K562 (cell line): ENCODE results near the gene ZDHHC14. TPM values are rescaled to one million over a fixed set of nuclear protein-coding genes. Genes with fewer than 3 reads are reported as not detected.
A peak's percentile ranks its signal among the peaks of the same experiment; 100 is the strongest.

ENCODE experiments used
- ATAC-seq: fragments of 200-7000 bp; cut with Tn5 transposase; 3 replicates; pipeline ENCODE4 v1.9.1; 2020; ENCODE audit warnings: moderate library complexity
- BruUV-seq: library from RNA; stranded (reverse); fragments of 400-500 nt; replicated peaks from 2 replicates; lab custom pipeline; 2021; lab: Mats Ljungman, UMichigan
- CTCF ChIA-PET: fragments of 300-600 bp; formaldehyde crosslinking; extraction: SDS; loops from one replicate; lab custom pipeline; 2021; ENCODE audit warnings: low intra/inter-chr PET ratio; lab: Yijun Ruan, JAX
- POLR2A ChIA-PET: fragments of 300-600, 350-650 bp; sonication (Branson Sonifier 250); formaldehyde crosslinking; extraction: SDS; loops from one replicate; lab custom pipeline; 2021; ENCODE audit warnings: antibody characterized with exemption, inconsistent platforms; lab: Yijun Ruan, JAX
- DNase-seq, 4 experiments: peaks; one replicate each; pipeline versions ENCODE4 v3.0.0 to v3.0.0-alpha.2; 2011 to 2018; ENCODE audit warnings: low spot score in 3 of 4, mixed read lengths in 3 of 4; ENCODE audit errors: extremely low read depth in 1 of 4
- FAIRE-seq: peaks from 2 replicates; lab custom pipeline; 2011; peaks lifted over from hg19 to GRCh38; lab: Jason Lieb, UNC
- H2AFZ ChIP-seq: 2 replicates; pipeline ENCODE4 v1.6.0; 2011; ENCODE audit warnings: low read depth, low read length, control low read depth, inconsistent platforms
- H3K27ac ChIP-seq: fragments of 200-600 bp; 3 replicates; pipeline ENCODE4 v1.8.0; 2011; ENCODE audit warnings: low read depth, mild to moderate bottlenecking, control low read depth, inconsistent platforms, low read length, moderate library complexity, mixed read lengths; ENCODE audit errors: extremely low read depth
- H3K27me3 ChIP-seq, 2 experiments: fragments of 300-600 bp in 1 of 2; 2 replicates in 1 of 2; 3 replicates in 1 of 2; pipeline versions ENCODE4 v1.6.0 to v1.8.0; 2011; ENCODE audit warnings: inconsistent platforms in 2 of 2, low read length in 2 of 2, mild to moderate bottlenecking in 1 of 2, mixed read lengths in 1 of 2, moderate library complexity in 1 of 2; ENCODE audit not compliant: control insufficient read depth in 2 of 2, insufficient read depth in 2 of 2
- H3K36me3 ChIP-seq: fragments of 300-600 bp; 3 replicates; pipeline ENCODE4 v1.8.0; 2011; ENCODE audit warnings: mild to moderate bottlenecking, low read length, inconsistent platforms; ENCODE audit not compliant: control insufficient read depth, insufficient read depth
- H3K4me1 ChIP-seq, 2 experiments: fragments of 200-600 bp in 1 of 2; replicated peaks in 1 of 2; 2 replicates in 1 of 2; 3 replicates in 1 of 2; pipeline versions ENCODE4 v1.5.1 to v1.8.0; 2011; ENCODE audit warnings: inconsistent platforms in 2 of 2, low read length in 2 of 2, mild to moderate bottlenecking in 1 of 2, mixed read lengths in 1 of 2, moderate library complexity in 1 of 2; ENCODE audit not compliant: control insufficient read depth in 2 of 2, insufficient read depth in 2 of 2
- H3K4me2 ChIP-seq: 2 replicates; pipeline ENCODE4 v1.6.1; 2011; ENCODE audit warnings: low read length, control low read depth, inconsistent platforms, mixed read lengths; ENCODE audit not compliant: insufficient read depth
- H3K4me3 ChIP-seq: fragments of 200-600 bp; sonication (generic), shearing (Covaris generic); 2 replicates; pipeline ENCODE4 v1.5.1; 2016; ENCODE audit warnings: control low read depth, inconsistent platforms
- H3K79me2 ChIP-seq: fragments of 200-600 bp; 3 replicates; pipeline ENCODE4 v1.8.0; 2011; ENCODE audit warnings: low read length, inconsistent platforms; ENCODE audit not compliant: control insufficient read depth, insufficient read depth
- H3K9ac ChIP-seq, 2 experiments: 2 replicates each; pipeline versions ENCODE4 v1.6.0 to v1.6.1; 2011; ENCODE audit warnings: low read depth in 2 of 2, low read length in 2 of 2, control low read depth in 1 of 2, inconsistent platforms in 1 of 2, mild to moderate bottlenecking in 1 of 2, mixed read lengths in 1 of 2; ENCODE audit not compliant: insufficient read depth in 1 of 2
- H3K9me1 ChIP-seq: one replicate; pipeline ENCODE4 v1.6.0; 2011; ENCODE audit warnings: inconsistent platforms, mild to moderate bottlenecking, low read length, moderate library complexity; ENCODE audit not compliant: control insufficient read depth, insufficient read depth
- H3K9me3 ChIP-seq: replicated peaks from 2 replicates; pipeline ENCODE4 v1.5.1; 2011; ENCODE audit warnings: low read depth, low read length, inconsistent platforms; ENCODE audit not compliant: control insufficient read depth, insufficient read depth
- H4K20me1 ChIP-seq: replicated peaks from 2 replicates; pipeline ENCODE4 v1.6.1; 2011; ENCODE audit warnings: low read length, inconsistent platforms, mixed read lengths; ENCODE audit not compliant: control insufficient read depth, insufficient read depth
- HMBOX1 ChIP-seq: sonication (generic); IDR thresholded peaks from 2 replicates; pipeline ENCODE4 v1.6.1; 2016
- MECOM ChIP-seq: fragments of 250-450 bp; sonication (Bioruptor Pico); IDR thresholded peaks from 2 replicates; pipeline ENCODE4 v1.8.0; 2022; ENCODE audit warnings: inconsistent platforms
- PCBP2 ChIP-seq: fragments of 200-400 bp; formaldehyde crosslinking; IDR thresholded peaks from 2 replicates; pipeline ENCODE4 v1.6.1; 2018; ENCODE audit warnings: low read length, low read depth, mild to moderate bottlenecking, moderate library complexity; ENCODE audit not compliant: poor library complexity, severe bottlenecking
- PHB2 ChIP-seq: fragments of 450-650 bp; IDR thresholded peaks from 2 replicates; pipeline ENCODE4 v1.6.1; 2017; ENCODE audit warnings: low read depth
- SFPQ ChIP-seq: fragments of 200-400 bp; formaldehyde crosslinking; IDR thresholded peaks from 2 replicates; pipeline ENCODE4 v1.6.1; 2017; ENCODE audit warnings: mild to moderate bottlenecking, low read depth, low read length, moderate library complexity
- THRA ChIP-seq: fragments of 450-650 bp; IDR thresholded peaks from 2 replicates; pipeline ENCODE4 v1.6.1; 2017; ENCODE audit warnings: mild to moderate bottlenecking, moderate library complexity
- ZNF518B ChIP-seq: fragments of 250-450 bp; sonication (Bioruptor Pico); IDR thresholded peaks from 2 replicates; pipeline ENCODE4 v1.5.0; 2021; ENCODE audit warnings: mild to moderate bottlenecking, moderate library complexity
- WGBS: fragments of 100-300 bp; shearing (Covaris generic); methylation state at CpG from one replicate; pipeline ENCODE4 v1.1.6; 2016; ENCODE audit warnings: low coverage, mixed read lengths; ENCODE audit not compliant: insufficient coverage; ENCODE audit errors: missing lambda C conversion rate; 5-methylcytosine and 5-hydroxymethylcytosine counted together
- in situ Hi-C: fragments of 300-500 bp; cut with MboI; formaldehyde crosslinking; loops from 4 replicates; pipeline ENCODE4 v1.15.0; 2018; ENCODE audit warnings: inconsistent platforms, mixed read lengths
- intact Hi-C: fragments of 100-400 bp; cut with micrococcal nuclease; formaldehyde crosslinking; loops from 2 replicates; pipeline ENCODE4 v1.14.2; 2022
- polyA plus RNA-seq, 8 experiments: library from polyadenylated mRNA; depleted of rRNA in 4 of 8; stranded (reverse) in 5 of 8; unstranded in 3 of 8; fragments of >200 nt; fragmentation: Nextera tagmentation in 2 of 8; fragmentation: Illumina TruSeq in 1 of 8; extraction: Ambion mirVana in 2 of 8; extraction: Trizol in 1 of 8; gene quantifications; 2 replicates each; pipeline versions ENCODE4 v1.2.1 to v1.2.3, GENCODE V29; 2011 to 2014; ENCODE audit warnings: inconsistent platforms in 1 of 8, missing spikeins in 1 of 8
- total RNA-seq, 7 experiments: library from RNA; depleted of rRNA in 6 of 7; stranded (reverse); fragments of >200 nt in 6 of 7; fragmentation: Illumina TruSeq in 2 of 7; extraction: Trizol in 2 of 7; gene quantifications; 2 replicates each; pipeline versions ENCODE4 v1.2.1 to v1.2.3, GENCODE V29; 2011 to 2021; ENCODE audit warnings: low replicate concordance in 1 of 7

ZDHHC14 gene
- total and polyA plus RNA-seq, 9 of the 15 experiments (the other 6 are each of a cell fraction or from before 2014, with no cell fraction given) = 0.92 to 23.1 (median 13.8) TPM

- POLR2A ChIA-PET = interaction anchor here (0.6 kb wide), 1 partner anchor 302 kb away, joined by 3 read pairs; no protein-coding TSS in a partner anchor
- FAIRE-seq = peak; percentile 80
- no peak for TF ChIP-seq SFPQ
- TF ChIP-seq ZNF518B (CRISPR knock-in tag) = no peak
- no peak for TF ChIP-seq HMBOX1
- no peak for TF ChIP-seq THRA
- TF ChIP-seq MECOM (CRISPR knock-in tag) = no peak
- no peak for TF ChIP-seq PCBP2
- no peak for TF ChIP-seq PHB2
These were observed 254.6 kb downstream of the ZDHHC14 start for GRCh38 chr6:157635388-157636244.

More at GRCh38 chr6:157635388-157636244, 254.6 kb downstream of the ZDHHC14 start:
- ATAC-seq (peak; percentile 97), DNase-seq (peak; percentile 73 to 85 (median 82))
- peak overlapping the region; percentile 29; the same call in 1 of the 2 replicates for H2AFZ ChIP-seq
- no peaks in the 10 kb centered on the region for H3K79me2 ChIP-seq
- H3K4me1 ChIP-seq = peaks cover 9 to 28% of the 10 kb centered on the region in 2 experiments
- H3K9ac ChIP-seq = peak overlapping the region in 1 of 2 experiments; percentile 11; a peak in 1 of 4 replicates
- in situ Hi-C loops (no loop called here), intact Hi-C loops (no loop called here)
- H3K27me3 ChIP-seq = no peaks in the 10 kb centered on the region; a peak in 1 of 5 replicates
- no peak overlapping the region; the same call in 1 of the 2 replicates for H3K4me2 ChIP-seq
- no peaks in the 10 kb centered on the region for H3K9me3 ChIP-seq
- peaks cover 9% of the 10 kb centered on the region for H3K36me3 ChIP-seq
- no peak overlapping the region for H3K4me3 ChIP-seq
- H4K20me1 ChIP-seq = no peaks in the 10 kb centered on the region
- WGBS = 53% methylated on average over 23 of the region's 23 CpGs
- BruUV-seq = no TSS peak
- peaks cover 3% of the 10 kb centered on the region for H3K9me1 ChIP-seq
- H3K27ac ChIP-seq = no peak overlapping the region
- CTCF ChIA-PET = no interaction called here
